Left ventricle myocardium inferior (tissue), 1 donor: ENCODE results near the gene LEMD1. TPM values are rescaled to one million over a fixed set of nuclear protein-coding genes. Genes with fewer than 3 reads are reported as not detected.

Source experiments
- DNase-seq: peaks from one replicate; pipeline ENCODE4 v3.0.0-alpha.2; 2020
- H3K27ac ChIP-seq: fragments of 200-600 bp; replicated peaks from 2 replicates; pipeline ENCODE4 v1.8.0; 2021
- H3K27me3 ChIP-seq: fragments of 200-600 bp; 2 replicates; pipeline ENCODE4 v1.8.0; 2021; ENCODE audit warnings: low read depth
- H3K36me3 ChIP-seq: fragments of 200-600 bp; 2 replicates; pipeline ENCODE4 v1.8.0; 2021
- H3K4me1 ChIP-seq: fragments of 200-600 bp; 2 replicates; pipeline ENCODE4 v1.8.0; 2021
- H3K4me3 ChIP-seq: fragments of 200-600 bp; 2 replicates; pipeline ENCODE4 v1.8.0; 2021; ENCODE audit warnings: mild to moderate bottlenecking, moderate library complexity
- H3K9me3 ChIP-seq: fragments of 200-600 bp; replicated peaks from 2 replicates; pipeline ENCODE4 v1.8.0; 2021
- CTCF ChIP-seq: fragments of 200-600 bp; IDR thresholded peaks from 2 replicates; pipeline ENCODE4 v1.8.0; 2021; ENCODE audit warnings: antibody characterized with exemption, mild to moderate bottlenecking, borderline replicate concordance
- intact Hi-C: fragments of 100-400 bp; cut with micrococcal nuclease; formaldehyde crosslinking; loops from one replicate; pipeline ENCODE4 v1.11.0; 2022
- total RNA-seq: library from RNA; stranded (reverse); fragmentation: NEBNext Ultra II Directional; extraction: Animal tissue kit (Norgen Biotek cat#: 25700); gene quantifications from one replicate; pipeline ENCODE4 v1.2.1, GENCODE V29; 2021
- donor health status: DM: no; HTN: yes; CAD: no; lungs with severe emphysema.

LEMD1 gene
- total RNA-seq, 1 donor from 2014 or later, result not detected

DNA sequence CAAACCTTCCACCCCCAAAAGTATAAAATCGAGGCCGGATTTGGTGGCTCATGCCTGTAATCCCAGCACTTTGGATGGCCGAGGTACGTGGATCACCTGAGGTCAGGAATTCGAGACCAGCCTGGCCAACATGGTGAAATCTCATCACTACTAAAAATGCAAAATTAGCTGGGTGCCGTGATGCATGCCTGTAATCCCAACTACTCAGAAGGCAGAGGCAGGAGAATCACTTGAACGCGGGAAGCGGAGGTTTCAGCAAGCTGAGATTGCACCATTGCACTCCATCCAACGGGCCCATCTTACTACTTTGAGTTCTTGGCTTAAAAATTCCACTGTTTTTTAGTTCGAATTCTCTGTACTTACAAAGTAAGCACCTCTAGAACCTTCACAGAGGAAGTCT, 76.1 kb downstream of the LEMD1 start:
- Histone ChIP-seq H3K36me3 (no peaks in the 10 kb centered on the region), H3K9me3 (no peaks in the 10 kb centered on the region), H3K4me3 (no peak overlapping the region), H3K4me1 (peaks cover 22% of the 10 kb centered on the region), H3K27ac (no peak overlapping the region), H3K27me3 (peaks cover 64% of the 10 kb centered on the region)
- intact Hi-C loops, result no loop called here
- no peak for TF ChIP-seq CTCF
- no peak for DNase-seq

DNA sequence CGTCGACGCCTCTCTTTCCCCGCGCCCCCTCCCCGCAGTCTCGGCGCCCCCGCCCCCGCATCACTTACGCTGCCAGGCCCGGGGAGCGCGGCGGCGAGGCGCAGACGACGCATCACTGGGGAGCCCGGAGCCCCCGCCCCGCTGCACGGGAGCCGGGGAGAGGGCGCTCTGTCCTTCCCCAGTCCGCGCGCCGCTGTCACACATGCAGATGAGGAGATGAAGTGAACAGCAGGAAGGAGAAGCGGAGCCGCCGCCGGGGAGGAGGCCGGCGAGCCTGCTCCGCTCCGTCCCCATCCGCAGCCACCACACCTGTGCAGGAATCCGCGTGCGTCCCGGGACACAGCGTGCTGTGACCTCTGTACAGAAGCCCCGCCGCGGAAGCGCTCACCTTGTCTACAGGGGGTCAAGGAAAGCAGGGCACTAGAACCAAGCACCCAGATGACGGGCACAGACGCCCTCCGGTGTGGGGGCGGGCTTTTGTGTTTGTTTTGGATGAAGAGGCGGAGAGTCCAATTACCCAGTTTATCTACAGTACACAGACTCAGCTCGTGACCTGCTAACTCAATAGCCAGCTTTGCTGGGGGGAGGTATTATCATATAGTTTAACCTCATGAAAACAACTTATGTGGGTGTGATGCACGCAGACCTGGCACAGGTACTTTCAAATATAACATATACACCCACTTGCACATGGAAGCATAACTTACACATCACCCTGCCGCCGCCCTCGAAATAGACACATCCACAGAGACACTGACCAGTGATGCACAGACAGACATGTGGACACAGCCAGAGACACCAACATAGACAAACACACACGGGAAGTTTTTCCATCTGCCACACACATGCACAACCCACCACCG, 77.6 kb downstream of the LEMD1 start:
- Histone ChIP-seq H3K4me1 (peaks cover 17% of the 10 kb centered on the region), H3K4me3 (peak overlapping the region; percentile 58), H3K36me3 (no peaks in the 10 kb centered on the region), H3K27ac (no peak overlapping the region), H3K27me3 (peaks cover 64% of the 10 kb centered on the region), H3K9me3 (no peaks in the 10 kb centered on the region)
- no peak for TF ChIP-seq CTCF
- no peak for DNase-seq
- intact Hi-C loops, result no loop called here

- no peak for DNase-seq
Measured at GRCh38 chr1:205343431-205344065, 78.3 kb downstream of the LEMD1 start.

DNA sequence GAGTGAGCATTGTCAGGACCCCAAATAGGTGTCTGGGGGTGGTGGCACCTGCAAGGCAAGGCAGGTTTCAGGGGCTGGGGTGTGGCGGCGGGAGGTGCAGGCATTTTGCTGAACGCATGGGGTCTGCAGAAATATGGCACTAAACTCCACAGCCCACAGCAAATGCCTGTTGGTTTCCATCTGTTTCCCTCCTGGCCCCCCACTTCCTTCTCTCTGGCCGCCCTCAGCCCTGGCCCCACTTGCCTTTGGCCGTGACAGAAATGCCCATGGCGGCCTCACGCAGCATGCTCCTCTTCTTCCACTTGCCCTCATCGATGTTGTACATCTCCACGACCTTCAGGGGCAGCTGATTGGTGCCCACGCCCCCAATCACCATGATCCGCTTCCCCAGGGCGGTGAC, 78.9 kb downstream of the LEMD1 start:
- Histone ChIP-seq H3K4me3 (peak overlapping the region; percentile 58), H3K36me3 (no peaks in the 10 kb centered on the region), H3K9me3 (no peaks in the 10 kb centered on the region), H3K27ac (no peak overlapping the region), H3K4me1 (peaks cover 14% of the 10 kb centered on the region), H3K27me3 (peaks cover 65% of the 10 kb centered on the region)
- no peak for DNase-seq
- intact Hi-C loops, result no loop called here
- TF ChIP-seq CTCF, result no peak

More at GRCh38 chr1:205343431-205344065, 78.3 kb downstream of the LEMD1 start:
- Histone ChIP-seq H3K27me3 (peaks cover 64% of the 10 kb centered on the region), H3K4me3 (peak overlapping the region; percentile 58), H3K36me3 (no peaks in the 10 kb centered on the region), H3K27ac (no peak overlapping the region), H3K9me3 (no peaks in the 10 kb centered on the region), H3K4me1 (peaks cover 14% of the 10 kb centered on the region)
- intact Hi-C loops, result no loop called here
- no peak for TF ChIP-seq CTCF

GRCh38 chr1:205340676-205341075, 81.2 kb downstream of the LEMD1 start:
- H3K27ac ChIP-seq, result no peak overlapping the region
- peaks cover 50% of the 10 kb centered on the region for H3K27me3 ChIP-seq
- H3K4me1 ChIP-seq, result peaks cover 14% of the 10 kb centered on the region
- intact Hi-C loops, result no loop called here
- no peak for TF ChIP-seq CTCF
- no peak overlapping the region for H3K4me3 ChIP-seq
- no peak for DNase-seq
- no peaks in the 10 kb centered on the region for H3K9me3 ChIP-seq
- no peaks in the 10 kb centered on the region for H3K36me3 ChIP-seq
